NCI-H524 (cell line): ENCODE data around the gene DBT.
A peak's percentile ranks its signal among the peaks of the same experiment; 100 is the strongest.

Experiments used
- DNase-seq, 2 experiments: peaks; one replicate each; lab custom pipeline; 2025; lab: John Stamatoyannopoulos, UW

The DBT gene

GRCh38 chr1:100188617-100189016, 61.0 kb downstream of the DBT start:
- peak; percentile 71 to 92 for DNase-seq

DNA sequence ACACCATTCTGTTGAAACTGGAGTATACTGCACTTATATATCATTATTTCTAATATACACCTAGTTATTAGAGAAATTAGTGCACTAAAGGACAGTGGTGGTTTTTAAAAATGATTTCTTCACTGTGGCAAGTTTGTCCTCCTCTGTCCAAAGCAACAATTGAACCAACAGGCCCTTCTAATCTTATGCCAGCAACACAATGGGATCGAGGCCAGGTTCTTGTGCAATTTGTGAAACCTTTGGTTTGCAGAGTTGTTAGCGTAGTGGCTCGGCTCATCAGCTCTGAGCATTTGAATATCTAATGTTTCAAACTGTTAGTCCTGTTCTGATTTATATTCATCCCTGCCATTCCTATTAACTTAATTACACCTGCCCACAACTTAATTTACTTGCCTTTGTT, 61.7 kb downstream of the DBT start:
- peak in 1 of 2 experiments; percentile 4 for DNase-seq

DNA sequence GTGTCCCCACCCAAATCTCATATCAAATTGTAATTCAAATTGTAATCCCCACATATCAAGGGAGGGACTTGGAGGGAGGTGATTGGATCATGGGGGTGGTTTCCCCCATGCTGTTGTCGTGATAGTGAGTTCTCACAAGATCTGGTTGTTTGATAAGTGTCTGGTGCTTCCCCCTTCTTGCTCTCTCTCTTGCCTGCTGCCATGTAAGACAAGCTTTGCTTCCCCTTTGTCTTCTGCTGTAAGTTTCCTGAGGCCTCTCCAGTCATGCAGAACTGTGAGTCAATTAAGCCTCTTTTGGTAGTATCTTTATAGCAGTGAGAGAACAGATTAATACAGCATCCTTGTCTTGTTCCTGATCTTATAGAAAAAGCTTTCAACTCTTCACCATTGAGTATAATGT, 65.1 kb downstream of the DBT start:
- no peak for DNase-seq

DNA sequence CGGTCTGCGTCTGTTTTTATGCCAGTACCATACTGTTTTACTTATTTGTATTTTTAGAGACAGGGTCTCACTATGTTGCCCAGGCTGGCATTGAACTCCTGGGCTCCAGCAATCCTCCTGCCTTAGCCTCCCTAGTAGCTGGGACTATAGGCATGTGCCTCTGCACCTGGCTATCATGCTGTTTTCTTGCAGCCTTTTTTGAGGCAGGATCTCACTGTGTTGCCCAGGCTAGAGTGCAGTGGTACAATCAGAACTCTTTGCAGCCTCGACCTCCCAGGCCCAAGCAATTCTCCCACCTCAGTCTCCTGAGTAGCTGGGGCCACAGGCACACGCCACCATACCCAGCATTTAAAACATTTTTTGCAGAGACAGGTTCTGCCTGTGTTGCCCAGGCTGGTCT, 66.3 kb downstream of the DBT start:
- DNase-seq: no peak

DNA sequence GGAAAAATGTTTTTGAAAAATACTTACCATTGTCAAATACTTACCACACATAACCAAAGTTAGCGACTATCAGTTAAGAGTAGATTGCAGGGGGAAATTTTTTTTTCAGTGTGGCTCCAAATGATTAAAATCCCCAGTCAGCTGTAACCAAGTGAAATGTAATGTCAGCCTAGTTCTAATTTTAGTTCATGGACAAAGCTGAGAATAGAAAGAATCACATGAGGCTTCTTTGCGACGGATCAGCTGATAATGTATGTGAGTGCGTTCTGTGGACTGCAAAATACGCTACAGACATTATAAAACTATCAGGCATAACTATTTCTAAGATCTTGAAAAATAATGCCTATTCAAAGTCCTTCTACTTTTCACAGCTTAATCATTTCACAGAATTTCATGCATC, 71.5 kb downstream of the DBT start, which contains the start of gene LRRC39:
TSS of gene LRRC39 (minus strand) at position 166 of the 400 bp plus-strand sequence. CDS start 9,740 bp downstream, outside the sequence.
- no peak for DNase-seq

DNA sequence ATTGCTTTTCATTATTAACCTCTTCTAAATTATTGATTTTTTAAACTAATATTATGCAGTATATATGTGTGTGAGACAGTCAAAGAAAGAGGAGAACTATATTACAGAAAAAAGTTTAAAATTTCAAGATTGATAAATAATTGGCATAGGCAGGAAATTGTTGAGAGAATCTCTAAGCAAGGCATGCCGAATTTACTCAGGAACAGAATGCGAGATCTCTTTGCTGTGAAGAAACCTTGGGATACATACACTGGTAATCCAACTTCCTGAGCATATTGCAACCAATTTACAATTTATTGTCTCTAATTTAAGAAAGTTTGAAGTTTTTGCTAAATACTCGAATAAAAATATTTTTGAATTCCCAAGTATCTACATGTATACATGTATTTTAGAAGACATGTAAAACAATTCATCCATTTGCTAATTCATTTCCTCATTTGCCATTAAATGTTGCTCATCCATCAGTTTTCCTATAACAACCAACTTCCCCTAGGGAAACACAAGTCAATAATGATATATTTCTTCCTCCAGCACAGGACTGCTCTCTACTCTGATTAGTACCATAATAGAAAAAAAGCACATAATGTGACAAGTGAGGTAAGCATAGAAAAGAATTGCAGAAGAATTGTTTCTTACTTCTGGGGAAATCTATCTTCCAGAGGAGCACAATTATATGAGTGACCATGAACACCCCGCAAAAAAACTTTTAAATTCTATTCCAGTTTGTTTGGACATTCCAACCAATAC, 72.2 kb downstream of the DBT start:
- no peak for DNase-seq

DNA sequence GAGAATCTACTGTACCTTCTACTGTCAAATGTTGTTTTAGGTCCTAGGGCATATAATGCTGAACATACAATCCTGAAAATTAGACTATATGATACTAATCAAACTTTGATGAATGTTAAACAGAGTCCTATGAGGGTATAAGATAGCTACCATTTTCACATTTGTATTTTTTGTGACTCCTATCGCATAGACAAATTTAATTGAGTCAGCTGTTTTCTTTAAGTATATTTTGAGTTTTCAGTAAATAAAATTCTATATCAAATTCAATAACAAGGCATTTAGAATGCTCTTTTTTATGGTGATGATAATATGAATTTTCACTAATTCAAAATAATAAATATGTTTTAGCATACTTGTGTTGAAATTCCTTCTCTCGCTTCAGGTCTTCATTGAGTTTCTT, 81.6 kb downstream of the DBT start:
- DNase-seq: no peak

- DNase-seq: no peak
Observed at GRCh38 chr1:100164702-100165101, 84.9 kb downstream of the DBT start.

DNA sequence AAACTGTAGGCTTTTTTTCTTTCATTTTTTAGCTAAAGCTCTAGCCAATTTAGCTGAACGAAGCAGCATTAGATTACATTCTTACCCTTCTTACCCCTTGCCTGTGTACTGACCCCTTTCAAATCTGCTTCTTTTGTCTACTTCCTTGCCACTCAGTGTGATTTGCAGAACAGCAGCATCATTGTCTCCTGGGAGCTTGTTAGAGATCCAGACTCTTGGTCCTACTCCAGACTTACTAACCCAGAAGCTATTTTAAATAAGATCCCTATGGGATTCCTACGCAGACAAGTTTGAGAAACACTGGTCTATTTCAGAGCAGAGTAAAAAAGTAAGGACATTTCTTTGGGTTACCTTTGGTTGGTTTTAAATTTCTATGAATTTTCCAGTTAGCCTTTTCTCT, 85.4 kb downstream of the DBT start:
- no peak for DNase-seq

- DNase-seq: no peak
Observed at GRCh38 chr1:100162881-100163280, 86.8 kb downstream of the DBT start.

DNA sequence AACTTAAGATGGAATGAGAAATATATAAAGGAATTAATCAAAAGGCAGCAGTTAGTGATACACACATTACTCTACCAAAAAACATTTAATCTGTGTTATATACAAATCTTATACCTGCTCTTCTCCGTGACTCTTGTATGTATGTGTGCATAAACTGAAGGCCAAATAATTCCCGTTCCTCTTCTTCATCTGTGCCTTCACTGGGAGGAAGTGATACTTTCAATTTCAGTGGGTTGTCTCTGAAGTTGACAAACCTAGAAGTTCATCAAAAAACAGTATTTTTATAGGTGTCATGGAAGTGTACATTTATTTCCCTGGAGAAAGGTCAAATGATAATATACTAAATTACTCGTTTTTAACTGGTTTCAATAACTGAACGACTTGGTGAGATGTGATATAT, 97.4 kb downstream of the DBT start:
- DNase-seq: no peak

- no peak for DNase-seq
Observed at GRCh38 chr1:100151679-100152078, 98.0 kb downstream of the DBT start.

DNA sequence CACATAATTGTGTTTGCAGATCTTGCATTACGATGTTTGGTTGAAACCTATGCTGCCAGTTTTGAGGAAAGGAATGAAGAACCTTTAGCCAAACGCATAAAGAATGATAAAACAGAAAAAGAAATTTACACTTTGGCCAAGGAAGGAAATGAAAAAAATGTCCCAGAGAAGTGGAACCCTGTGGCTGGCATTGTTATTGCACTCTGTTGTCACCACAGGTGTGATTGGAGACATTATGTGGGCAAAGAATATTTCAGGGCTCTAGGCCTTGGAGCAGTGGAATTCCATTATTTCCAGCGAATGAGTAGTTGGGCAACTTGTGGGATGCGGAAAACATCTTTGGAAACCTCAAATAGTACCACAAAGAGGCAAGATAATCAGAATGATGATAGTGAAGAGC, 101.8 kb downstream of the DBT start:
- no peak for DNase-seq

DNA sequence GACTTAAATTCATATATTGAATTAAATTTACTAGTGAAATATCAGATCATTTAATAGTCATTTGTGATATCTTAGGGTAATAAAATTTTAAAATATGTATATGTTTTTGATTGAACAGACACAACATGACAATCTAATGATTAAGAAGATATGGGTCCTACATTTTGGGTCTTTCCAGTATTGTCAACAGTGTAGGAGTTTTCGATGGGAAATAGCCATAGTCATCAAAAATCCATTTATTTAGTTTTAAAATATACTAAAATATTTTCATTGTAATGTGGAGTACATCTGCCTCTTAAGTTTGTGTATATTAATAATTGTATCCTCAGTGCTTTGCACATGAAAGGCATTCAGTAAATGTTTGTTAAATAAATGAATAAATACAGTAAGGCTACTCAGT, 102.7 kb downstream of the DBT start:
- no peak for DNase-seq

GRCh38 chr1:100145116-100145515, 104.5 kb downstream of the DBT start:
- no peak for DNase-seq

GRCh38 chr1:100142343-100142742, 107.3 kb downstream of the DBT start:
- DNase-seq: no peak

- DNase-seq: no peak
Observed at GRCh38 chr1:100141192-100141591, 108.4 kb downstream of the DBT start.

DNA sequence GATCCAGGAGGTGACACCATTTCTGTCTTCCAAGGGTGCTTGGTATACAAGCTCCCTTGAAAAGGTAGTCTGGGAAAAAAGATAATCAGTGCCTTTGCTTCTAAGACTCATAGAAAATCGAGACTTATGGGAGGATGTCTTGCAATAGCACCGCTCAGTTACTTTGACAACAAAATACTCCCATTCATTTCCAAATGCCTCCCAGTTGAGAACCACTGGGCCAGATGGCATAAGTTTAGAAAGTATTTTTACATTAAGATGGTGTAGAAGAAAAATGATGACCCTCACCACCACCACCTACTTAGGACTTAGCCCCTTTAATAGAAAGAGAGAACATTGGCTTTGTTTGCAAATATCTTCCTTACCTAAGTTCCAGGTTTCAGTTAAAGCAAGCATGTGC, 112.0 kb downstream of the DBT start:
- no peak for DNase-seq
